HepG2 (cell line): ENCODE results near the gene NGFR. TPM values are rescaled to one million over a fixed set of nuclear protein-coding genes. Genes with fewer than 3 reads are reported as not detected.
A peak's percentile ranks its signal among the peaks of the same experiment; 100 is the strongest.

ENCODE experiments used
- GATAD1 ChIP-seq: IDR thresholded peaks from 2 replicates; pipeline ENCODE4 v1.6.1; 2016; ENCODE audit warnings: missing genetic modification reagents, missing compliant biosample characterization
- GZF1 ChIP-seq: sonication (generic); formaldehyde crosslinking; IDR thresholded peaks from 2 replicates; pipeline ENCODE4 v1.5.1; 2020; ENCODE audit warnings: mild to moderate bottlenecking, missing genetic modification reagents
- HNRNPK ChIP-seq: fragments of 200-400 bp; formaldehyde crosslinking; IDR thresholded peaks from 2 replicates; pipeline ENCODE4 v1.6.1; 2018; ENCODE audit warnings: low read length, low read depth, moderate library complexity, mild to moderate bottlenecking; ENCODE audit not compliant: poor library complexity, severe bottlenecking
- HNRNPUL1 ChIP-seq: fragments of 200-400 bp; formaldehyde crosslinking; IDR thresholded peaks from 2 replicates; pipeline ENCODE4 v1.6.1; 2017; ENCODE audit warnings: low read depth, mild to moderate bottlenecking, low read length, moderate library complexity
- LBX2 ChIP-seq: sonication (generic); formaldehyde crosslinking; IDR thresholded peaks from 2 replicates; pipeline ENCODE4 v1.5.0; 2020; ENCODE audit warnings: missing genetic modification reagents, mild to moderate bottlenecking, borderline replicate concordance
- MXI1 ChIP-seq: IDR thresholded peaks from 3 replicates; pipeline ENCODE4 v1.6.1; 2012; ENCODE audit warnings: low read depth, low read length, inconsistent platforms, borderline replicate concordance
- PRPF4 ChIP-seq: fragments of 200-400 bp; formaldehyde crosslinking; IDR thresholded peaks from 2 replicates; pipeline ENCODE4 v1.6.1; 2016; ENCODE audit warnings: low read length, low read depth; ENCODE audit not compliant: poor library complexity, severe bottlenecking
- WIZ ChIP-seq: sonication (generic); formaldehyde crosslinking; IDR thresholded peaks from 2 replicates; pipeline ENCODE4 v1.5.1; 2020; ENCODE audit warnings: mild to moderate bottlenecking, missing genetic modification reagents
- ZBTB4 ChIP-seq: sonication (generic); formaldehyde crosslinking; IDR thresholded peaks from 2 replicates; pipeline ENCODE4 v1.4.0; 2020; ENCODE audit warnings: missing genetic modification reagents, mild to moderate bottlenecking, borderline replicate concordance
- ZFX ChIP-seq: sonication (generic); formaldehyde crosslinking; IDR thresholded peaks from 2 replicates; pipeline ENCODE4 v1.4.0; 2020; ENCODE audit warnings: mild to moderate bottlenecking, low read depth, missing genetic modification reagents, moderate library complexity
- ZNF101 ChIP-seq: sonication (generic); formaldehyde crosslinking; IDR thresholded peaks from 2 replicates; pipeline ENCODE4 v1.4.0; 2020; ENCODE audit warnings: mild to moderate bottlenecking, low read depth, missing genetic modification reagents, borderline replicate concordance
- ZNF580 ChIP-seq: IDR thresholded peaks from 2 replicates; pipeline ENCODE4 v1.6.1; 2016; ENCODE audit warnings: low read depth, borderline replicate concordance
- ZNF644 ChIP-seq: IDR thresholded peaks from 2 replicates; pipeline ENCODE4 v1.6.1; 2016; ENCODE audit warnings: low read depth
- ZNF678 ChIP-seq: sonication (generic); formaldehyde crosslinking; IDR thresholded peaks from 2 replicates; pipeline ENCODE4 v1.4.0; 2020; ENCODE audit warnings: mild to moderate bottlenecking, missing genetic modification reagents
- ZNF878 ChIP-seq: sonication (generic); formaldehyde crosslinking; IDR thresholded peaks from 2 replicates; pipeline ENCODE4 v1.8.1; 2023; ENCODE audit warnings: mild to moderate bottlenecking, missing genetic modification reagents, moderate library complexity
- polyA plus RNA-seq, 8 experiments: library from polyadenylated mRNA; depleted of rRNA in 3 of 8; stranded (reverse) in 7 of 8; unstranded in 1 of 8; fragments of >200 nt; fragmentation: Illumina TruSeq in 4 of 8; extraction: Trizol in 4 of 8; gene quantifications; 2 replicates each; pipeline versions ENCODE4 v1.2.1 to v1.2.3, GENCODE V29; 2011 to 2016; ENCODE audit warnings: low read depth in 4 of 8, missing spikeins in 1 of 8, mixed read lengths in 1 of 8; ENCODE audit not compliant: insufficient read depth in 1 of 8
- total RNA-seq, 5 experiments: library from RNA; depleted of rRNA; stranded (reverse); fragments of >200 nt; fragmentation: Illumina TruSeq; extraction: Trizol; gene quantifications; 2 replicates each; pipeline ENCODE4 v1.2.3, GENCODE V29; 2016; ENCODE audit warnings: low read depth in 1 of 5
- TF ChIP-seq, protein P1 (sequence below): sonication (generic); formaldehyde crosslinking; IDR thresholded peaks from 2 replicates; pipeline ENCODE4 v1.5.0; 2020; ENCODE audit warnings: missing genetic modification reagents, mild to moderate bottlenecking, borderline replicate concordance
- TF ChIP-seq, protein P2 (sequence below): sonication (generic); formaldehyde crosslinking; IDR thresholded peaks from 2 replicates; pipeline ENCODE4 v1.4.0; 2020; ENCODE audit warnings: missing genetic modification reagents, borderline replicate concordance

Gene NGFR
- total and polyA plus RNA-seq, 2 of the 13 experiments (the other 11 are each of a cell fraction or from before 2014, with no cell fraction given) = 1.1 to 1.8 TPM

- TF ChIP-seq, protein P1, sequence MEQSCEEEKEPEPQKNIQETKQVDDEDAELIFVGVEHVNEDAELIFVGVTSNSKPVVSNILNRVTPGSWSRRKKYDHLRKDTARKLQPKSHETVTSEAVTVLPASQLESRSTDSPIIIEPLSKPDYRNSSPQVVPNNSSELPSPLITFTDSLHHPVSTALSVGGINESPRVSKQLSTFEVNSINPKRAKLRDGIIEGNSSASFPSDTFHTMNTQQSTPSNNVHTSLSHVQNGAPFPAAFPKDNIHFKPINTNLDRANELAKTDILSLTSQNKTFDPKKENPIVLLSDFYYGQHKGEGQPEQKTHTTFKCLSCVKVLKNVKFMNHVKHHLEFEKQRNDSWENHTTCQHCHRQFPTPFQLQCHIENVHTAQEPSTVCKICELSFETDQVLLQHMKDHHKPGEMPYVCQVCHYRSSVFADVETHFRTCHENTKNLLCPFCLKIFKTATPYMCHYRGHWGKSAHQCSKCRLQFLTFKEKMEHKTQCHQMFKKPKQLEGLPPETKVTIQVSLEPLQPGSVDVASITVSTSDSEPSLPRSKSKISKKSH (CRISPR knock-in tag) = peak; percentile 96
- TF ChIP-seq ZBTB4 (CRISPR knock-in tag) (no peak; the same call in 1 of the 2 replicates), ZFX (CRISPR knock-in tag) (peak; percentile 100), PRPF4 (no peak), ZNF101 (CRISPR knock-in tag) (no peak), LBX2 (CRISPR knock-in tag) (peak; percentile 92; the same call in 1 of the 2 replicates), ZNF678 (CRISPR knock-in tag) (no peak), ZNF644 (peak; percentile 71), WIZ (peak; percentile 87), MXI1 (peak; percentile 62; the same call in 1 of the 3 replicates), GATAD1 (CRISPR knock-in tag) (no peak), ZNF878 (CRISPR knock-in tag) (no peak), GZF1 (CRISPR knock-in tag) (no peak), HNRNPUL1 (no peak), HNRNPK (no peak), ZNF580 (CRISPR knock-in tag) (peak; percentile 85)
- TF ChIP-seq, protein P2, sequence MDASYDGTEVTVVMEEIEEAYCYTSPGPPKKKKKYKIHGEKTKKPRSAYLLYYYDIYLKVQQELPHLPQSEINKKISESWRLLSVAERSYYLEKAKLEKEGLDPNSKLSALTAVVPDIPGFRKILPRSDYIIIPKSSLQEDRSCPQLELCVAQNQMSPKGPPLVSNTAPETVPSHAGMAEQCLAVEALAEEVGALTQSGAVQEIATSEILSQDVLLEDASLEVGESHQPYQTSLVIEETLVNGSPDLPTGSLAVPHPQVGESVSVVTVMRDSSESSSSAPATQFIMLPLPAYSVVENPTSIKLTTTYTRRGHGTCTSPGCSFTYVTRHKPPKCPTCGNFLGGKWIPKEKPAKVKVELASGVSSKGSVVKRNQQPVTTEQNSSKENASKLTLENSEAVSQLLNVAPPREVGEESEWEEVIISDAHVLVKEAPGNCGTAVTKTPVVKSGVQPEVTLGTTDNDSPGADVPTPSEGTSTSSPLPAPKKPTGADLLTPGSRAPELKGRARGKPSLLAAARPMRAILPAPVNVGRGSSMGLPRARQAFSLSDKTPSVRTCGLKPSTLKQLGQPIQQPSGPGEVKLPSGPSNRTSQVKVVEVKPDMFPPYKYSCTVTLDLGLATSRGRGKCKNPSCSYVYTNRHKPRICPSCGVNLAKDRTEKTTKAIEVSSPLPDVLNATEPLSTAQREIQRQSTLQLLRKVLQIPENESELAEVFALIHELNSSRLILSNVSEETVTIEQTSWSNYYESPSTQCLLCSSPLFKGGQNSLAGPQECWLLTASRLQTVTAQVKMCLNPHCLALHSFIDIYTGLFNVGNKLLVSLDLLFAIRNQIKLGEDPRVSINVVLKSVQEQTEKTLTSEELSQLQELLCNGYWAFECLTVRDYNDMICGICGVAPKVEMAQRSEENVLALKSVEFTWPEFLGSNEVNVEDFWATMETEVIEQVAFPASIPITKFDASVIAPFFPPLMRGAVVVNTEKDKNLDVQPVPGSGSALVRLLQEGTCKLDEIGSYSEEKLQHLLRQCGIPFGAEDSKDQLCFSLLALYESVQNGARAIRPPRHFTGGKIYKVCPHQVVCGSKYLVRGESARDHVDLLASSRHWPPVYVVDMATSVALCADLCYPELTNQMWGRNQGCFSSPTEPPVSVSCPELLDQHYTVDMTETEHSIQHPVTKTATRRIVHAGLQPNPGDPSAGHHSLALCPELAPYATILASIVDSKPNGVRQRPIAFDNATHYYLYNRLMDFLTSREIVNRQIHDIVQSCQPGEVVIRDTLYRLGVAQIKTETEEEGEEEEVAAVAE (CRISPR knock-in tag) = peak; percentile 67; the same call in 1 of the 2 replicates
These were observed 20.2 kb downstream of the NGFR start (continued) for GRCh38 chr17:49515196-49515770.
